NCI-H1105 treated with DMSO at 0.1 percent for 48 hours (cell line): ENCODE measurements around the gene PTPRN2.

Experiments
- DNase-seq: peaks from one replicate; lab custom pipeline; 2025; lab: John Stamatoyannopoulos, UW

The PTPRN2 gene

GRCh38 chr7:157832006-157832405 is 755.6 kb downstream of the PTPRN2 start:
- no peak for DNase-seq

- no peak for DNase-seq
These were observed 756.3 kb downstream of the PTPRN2 start for GRCh38 chr7:157831143-157831905.

- DNase-seq: peak; percentile 73
These were observed 757.3 kb downstream of the PTPRN2 start for GRCh38 chr7:157830331-157830730.

GRCh38 chr7:157829491-157829890 is 758.1 kb downstream of the PTPRN2 start:
- no peak for DNase-seq

- DNase-seq: no peak
These were observed 758.7 kb downstream of the PTPRN2 start for GRCh38 chr7:157828881-157829280.

- no peak for DNase-seq
These were observed 759.4 kb downstream of the PTPRN2 start for GRCh38 chr7:157828190-157828589.

- DNase-seq: no peak
These were observed 759.8 kb downstream of the PTPRN2 start for GRCh38 chr7:157827863-157828160.

GRCh38 chr7:157827045-157827862 is 760.4 kb downstream of the PTPRN2 start:
- no peak for DNase-seq

GRCh38 chr7:157826566-157826965 is 761.1 kb downstream of the PTPRN2 start:
- DNase-seq: no peak

GRCh38 chr7:157825325-157825724 is 762.3 kb downstream of the PTPRN2 start:
- DNase-seq: no peak

- no peak for DNase-seq
These were observed 762.9 kb downstream of the PTPRN2 start for GRCh38 chr7:157824819-157825121.

- DNase-seq: no peak
These were observed 763.4 kb downstream of the PTPRN2 start for GRCh38 chr7:157824011-157824818.

GRCh38 chr7:157822688-157823031 is 765.0 kb downstream of the PTPRN2 start:
- no peak for DNase-seq

GRCh38 chr7:157821959-157822687 is 765.5 kb downstream of the PTPRN2 start:
- no peak for DNase-seq

- DNase-seq: no peak
These were observed 766.8 kb downstream of the PTPRN2 start for GRCh38 chr7:157820796-157821195.

GRCh38 chr7:157819455-157819807 is 768.2 kb downstream of the PTPRN2 start:
- no peak for DNase-seq

GRCh38 chr7:157818701-157819454 is 768.7 kb downstream of the PTPRN2 start:
- DNase-seq: no peak

GRCh38 chr7:157817944-157818700 is 769.5 kb downstream of the PTPRN2 start:
- DNase-seq: no peak

GRCh38 chr7:157817433-157817832 is 770.2 kb downstream of the PTPRN2 start:
- no peak for DNase-seq

GRCh38 chr7:157816526-157817250 is 770.9 kb downstream of the PTPRN2 start:
- no peak for DNase-seq
